GM18507 (cell line): Measurements from ENCODE around the gene ZNF83.
"Not testable (repeated sequence)": the region's sequence is repeated elsewhere in the genome, so short reads cannot be mapped to it uniquely, and the experiment has no call there.

Experiments
- DNase-seq: peaks from one replicate; pipeline ENCODE4 v3.0.0; 2011; ENCODE audit warnings: low read depth; ENCODE audit not compliant: insufficient read length; ENCODE audit errors: extremely low spot score
- FAIRE-seq: peaks from 2 replicates; lab custom pipeline; 2011; peaks lifted over from hg19 to GRCh38; lab: Jason Lieb, UNC

The ZNF83 gene

GRCh38 chr19:52646571-52647217, 8.5 kb upstream of the ZNF83 start:
- FAIRE-seq: no peak
- no peak for DNase-seq

- DNase-seq: no peak
- FAIRE-seq: no peak
Measured at GRCh38 chr19:52640916-52641315, 2.8 kb upstream of the ZNF83 start.

- no peak for FAIRE-seq
- DNase-seq: no peak
Measured at GRCh38 chr19:52639996-52640395, 1.8 kb upstream of the ZNF83 start.

- FAIRE-seq (no peak), DNase-seq (no peak)
Measured at GRCh38 chr19:52638601-52639000, 446 bp upstream of the ZNF83 start.

GRCh38 chr19:52635786-52636570, 2.2 kb downstream of the ZNF83 start:
- FAIRE-seq: no peak

GRCh38 chr19:52627441-52627840, 10.7 kb downstream of the ZNF83 start:
- not testable (repeated sequence) for DNase-seq, FAIRE-seq

More at GRCh38 chr19:52635786-52636570, 2.2 kb downstream of the ZNF83 start:
- no peak for DNase-seq

GRCh38 chr19:52626915-52627314, 11.2 kb downstream of the ZNF83 start:
- FAIRE-seq: no peak

GRCh38 chr19:52622261-52622660, 15.9 kb downstream of the ZNF83 start:
- no peak for DNase-seq
- no peak for FAIRE-seq

More at GRCh38 chr19:52626915-52627314, 11.2 kb downstream of the ZNF83 start:
- no peak for DNase-seq

- no peak for FAIRE-seq
- no peak for DNase-seq
Measured at GRCh38 chr19:52621376-52621775, 16.8 kb downstream of the ZNF83 start.

GRCh38 chr19:52613299-52613906, 24.8 kb downstream of the ZNF83 start:
- DNase-seq (no peak), FAIRE-seq (no peak)

- no peak for DNase-seq
- no peak for FAIRE-seq
Measured at GRCh38 chr19:52603558-52604207, 34.5 kb downstream of the ZNF83 start.

GRCh38 chr19:52602941-52603340, 35.2 kb downstream of the ZNF83 start:
- no peak for FAIRE-seq

GRCh38 chr19:52601974-52602366, 36.2 kb downstream of the ZNF83 start:
- FAIRE-seq, DNase-seq: not testable (repeated sequence)

More at GRCh38 chr19:52602941-52603340, 35.2 kb downstream of the ZNF83 start:
- DNase-seq: no peak

GRCh38 chr19:52601025-52601973, 36.9 kb downstream of the ZNF83 start:
- peak; percentile 62 for DNase-seq
- FAIRE-seq: peak; percentile 76

GRCh38 chr19:52600639-52601024, 37.5 kb downstream of the ZNF83 start:
- no peak for DNase-seq

GRCh38 chr19:52599241-52599640, 38.9 kb downstream of the ZNF83 start:
- no peak for DNase-seq
- FAIRE-seq: no peak

More at GRCh38 chr19:52600639-52601024, 37.5 kb downstream of the ZNF83 start:
- FAIRE-seq: no peak

- FAIRE-seq, DNase-seq: not testable (repeated sequence)
Measured at GRCh38 chr19:52593441-52593840, 44.7 kb downstream of the ZNF83 start.

- no peak for FAIRE-seq
- DNase-seq: no peak
Measured at GRCh38 chr19:52592301-52592700, 45.9 kb downstream of the ZNF83 start.

GRCh38 chr19:52590728-52591127, 47.4 kb downstream of the ZNF83 start:
- DNase-seq (no peak), FAIRE-seq (no peak)
